SHP77 treated with DMSO at 0.1 percent for 48 hours (cell line): Measurements from ENCODE around the gene SYNPR.
"Not testable (repeated sequence)": the region's sequence is repeated elsewhere in the genome, so short reads cannot be mapped to it uniquely, and the experiment has no call there.

Experiments
- DNase-seq: peaks from one replicate; lab custom pipeline; 2025; lab: John Stamatoyannopoulos, UW

Gene SYNPR

DNA sequence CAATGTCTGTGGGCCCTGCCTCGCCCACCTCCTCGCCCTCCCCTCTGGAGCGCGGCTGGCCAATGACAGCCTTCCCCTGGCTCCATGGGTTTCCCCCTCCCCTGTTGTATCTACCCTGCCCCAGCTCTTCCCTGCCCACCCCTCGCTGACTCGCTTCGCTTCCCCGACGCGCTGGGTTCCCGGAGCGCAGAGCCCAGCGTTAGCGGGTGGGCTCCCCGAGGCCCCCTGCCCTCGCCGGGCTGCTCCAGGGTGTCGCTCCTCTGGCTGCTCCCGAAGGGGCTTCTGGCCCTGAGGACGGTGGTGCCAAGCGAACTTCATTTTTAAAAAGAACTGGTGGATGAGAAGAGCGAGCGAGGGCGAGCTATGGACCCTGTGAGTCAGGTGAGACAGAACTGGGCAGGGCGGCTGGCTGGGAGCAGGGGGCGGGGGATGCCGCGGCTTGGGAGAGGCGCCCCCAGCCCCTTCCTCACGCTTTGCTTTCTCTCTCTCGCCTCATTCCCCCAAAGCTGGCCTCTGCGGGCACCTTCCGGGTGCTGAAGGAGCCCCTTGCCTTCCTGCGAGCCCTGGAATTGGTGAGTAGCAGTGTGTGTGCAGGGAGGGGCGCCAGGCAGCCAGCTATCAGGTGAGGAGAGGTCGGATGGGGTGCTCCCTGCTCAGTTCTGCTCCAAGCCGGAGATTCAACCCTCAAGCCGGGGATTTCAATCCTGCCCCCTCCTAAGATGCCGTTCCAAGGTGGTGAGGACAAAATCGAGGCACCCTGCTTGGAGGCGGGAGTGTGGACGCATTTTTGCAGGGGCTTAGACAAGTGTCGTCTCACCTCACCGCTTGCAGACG is at the start of gene SYNPR:
TSS of gene SYNPR (plus strand) at position 138 of the 834 bp plus-strand sequence.
- DNase-seq = no peak

- peak; percentile 8 for DNase-seq
Measured at GRCh38 chr3:63228677-63229076, 49.4 kb upstream of the SYNPR start.

GRCh38 chr3:63230146-63230545 is 48.0 kb upstream of the SYNPR start:
- DNase-seq = no peak

- DNase-seq = no peak
Measured at GRCh38 chr3:63231643-63232042, 46.5 kb upstream of the SYNPR start.

GRCh38 chr3:63232764-63233396 is 45.2 kb upstream of the SYNPR start:
- DNase-seq = no peak

GRCh38 chr3:63240381-63240902 is 37.7 kb upstream of the SYNPR start:
- DNase-seq = no peak

GRCh38 chr3:63242124-63242523 is 36.0 kb upstream of the SYNPR start:
- no peak for DNase-seq

DNA sequence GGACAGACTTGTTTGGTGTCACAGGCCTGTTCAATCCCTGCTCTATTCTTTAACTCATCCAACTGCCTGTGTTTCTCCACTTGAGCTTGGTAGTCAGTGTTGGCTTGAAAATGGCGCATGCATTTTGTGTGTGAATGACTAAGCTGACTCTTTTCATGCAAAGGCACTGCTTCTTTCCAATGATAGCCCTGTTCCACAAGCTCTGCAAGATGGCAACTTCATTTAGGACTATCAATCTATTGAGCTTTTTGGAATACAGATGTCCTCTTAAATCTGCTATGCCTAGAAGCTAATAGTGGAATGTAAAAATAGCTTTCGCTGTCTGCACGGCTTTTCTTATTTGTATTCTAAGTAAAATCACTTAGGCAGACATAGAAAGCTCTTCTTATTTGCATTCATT is 33.6 kb upstream of the SYNPR start:
- DNase-seq = no peak

- no peak for DNase-seq
Measured at GRCh38 chr3:63245726-63246241, 32.3 kb upstream of the SYNPR start.

DNA sequence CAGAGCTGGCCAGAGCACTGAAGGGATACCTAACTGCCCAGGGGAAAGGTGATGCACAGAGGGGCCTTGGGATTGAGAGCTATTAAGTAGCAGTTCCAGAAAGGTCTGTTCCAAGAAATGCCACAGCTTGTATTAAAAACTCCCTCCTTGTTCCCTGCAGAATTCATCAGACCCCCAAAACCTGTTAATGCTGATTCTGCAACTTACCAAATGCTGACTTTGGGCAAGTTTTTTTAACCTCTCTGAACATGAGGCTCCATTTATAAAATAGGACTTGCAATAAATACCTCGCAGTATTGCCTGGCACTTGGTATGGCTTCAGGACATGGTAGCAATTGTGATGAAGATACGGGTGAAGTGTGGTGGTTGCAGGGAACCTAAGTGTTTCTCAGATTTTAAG is 30.1 kb upstream of the SYNPR start:
- DNase-seq = no peak

DNA sequence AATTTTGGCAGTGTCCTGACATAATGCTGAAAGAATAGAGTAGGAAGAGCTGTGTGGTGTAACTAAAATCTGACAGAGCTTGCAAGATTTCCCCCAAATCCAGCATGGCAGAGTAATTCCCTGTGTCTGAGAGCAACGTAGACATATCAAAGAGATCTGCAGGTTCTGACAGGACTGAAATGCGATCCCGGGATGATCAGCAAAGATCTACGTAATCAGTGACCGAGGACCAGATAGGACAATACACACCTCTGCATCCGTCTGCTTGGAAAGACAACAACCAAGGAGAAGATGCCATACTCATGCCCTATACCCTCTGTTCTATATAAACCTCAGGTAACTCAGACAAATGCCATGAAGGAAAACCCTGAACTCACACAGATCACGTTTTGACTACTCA is 26.6 kb upstream of the SYNPR start:
- no peak for DNase-seq

DNA sequence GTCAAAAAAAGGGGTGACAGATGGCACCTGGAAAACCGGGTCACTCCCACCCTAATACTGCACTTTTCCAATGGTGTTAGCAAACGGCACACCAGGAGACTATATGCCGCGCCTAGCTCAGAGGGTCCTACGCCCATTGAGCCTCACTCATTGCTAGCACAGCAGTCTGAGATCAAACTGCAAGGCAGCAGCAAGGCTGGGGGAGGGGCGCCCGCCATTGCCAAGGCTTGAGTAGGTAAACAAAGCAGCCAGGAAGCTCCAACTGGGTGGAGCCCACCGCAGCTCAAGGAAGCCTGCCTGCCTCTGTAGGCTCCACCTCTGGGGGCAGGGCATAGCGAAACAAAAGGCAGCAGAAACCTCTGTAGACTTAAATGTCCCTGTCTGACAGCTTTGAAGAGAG is 22.3 kb upstream of the SYNPR start:
- DNase-seq = not testable (repeated sequence)

GRCh38 chr3:63264716-63265115 is 13.4 kb upstream of the SYNPR start:
- no peak for DNase-seq

- no peak for DNase-seq
Measured at GRCh38 chr3:63274359-63274758, 3.7 kb upstream of the SYNPR start.

GRCh38 chr3:63279005-63279841 is 1.1 kb downstream of the SYNPR start:
- DNase-seq = no peak

DNA sequence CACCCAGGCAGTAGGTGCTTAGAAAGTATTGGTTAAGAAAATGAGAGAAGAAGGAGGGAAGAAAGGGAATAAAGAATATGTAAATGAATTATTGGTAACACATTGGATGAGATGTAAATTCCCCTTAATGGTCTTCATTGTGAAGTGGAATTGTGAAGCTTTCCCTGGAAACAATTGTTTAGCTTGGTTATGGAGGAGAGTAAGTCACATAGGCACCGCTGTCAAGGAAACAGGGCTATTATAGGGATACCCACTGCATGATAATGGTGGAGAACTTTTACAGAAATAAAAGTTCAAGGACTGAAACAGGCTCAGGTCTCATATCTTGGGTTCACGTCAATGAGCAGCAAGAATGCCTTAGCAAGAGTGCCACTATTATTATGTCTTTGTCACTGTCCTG is 9.5 kb downstream of the SYNPR start:
- DNase-seq = no peak

DNA sequence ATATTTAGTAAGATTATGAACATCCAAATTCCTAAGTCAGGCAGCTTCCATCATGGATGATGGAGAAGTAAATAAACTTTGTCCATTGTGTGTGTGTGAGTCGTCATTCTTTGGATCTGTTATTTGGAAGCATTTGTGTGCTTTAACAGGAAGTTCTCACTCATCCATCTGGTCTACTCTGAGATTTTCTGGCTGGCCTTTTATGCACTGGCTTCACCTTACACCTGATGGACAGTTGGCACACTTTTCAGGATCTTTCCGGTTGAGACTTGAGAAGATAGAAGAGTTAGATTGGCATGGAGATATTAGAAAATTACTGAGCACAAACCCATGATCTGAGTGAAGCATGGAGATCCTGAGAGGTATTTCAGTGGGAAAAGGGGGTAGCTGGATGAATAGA is 12.6 kb downstream of the SYNPR start:
- DNase-seq = no peak

DNA sequence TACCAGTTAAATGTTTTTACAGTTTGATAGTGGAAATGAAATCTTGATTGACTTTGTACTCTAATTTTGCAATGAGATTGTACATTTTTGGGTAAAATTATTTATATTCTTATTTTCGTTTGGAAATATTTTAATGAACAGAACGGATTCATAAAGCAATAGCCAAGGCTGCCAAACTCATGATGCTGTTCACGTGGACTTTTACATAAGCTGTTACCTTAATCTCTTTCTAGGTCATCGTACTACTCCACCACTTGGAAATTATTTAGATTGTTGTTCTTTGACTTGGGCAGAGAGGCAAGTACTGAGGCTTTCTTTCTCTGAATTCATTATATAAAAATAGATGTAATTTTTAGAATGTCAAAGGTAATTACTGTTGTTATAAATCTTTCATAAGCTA is 16.2 kb downstream of the SYNPR start:
- DNase-seq = no peak

GRCh38 chr3:63295356-63295755 is 17.2 kb downstream of the SYNPR start:
- no peak for DNase-seq

GRCh38 chr3:63295806-63296205 is 17.7 kb downstream of the SYNPR start:
- DNase-seq = no peak

- DNase-seq = no peak
Measured at GRCh38 chr3:63296249-63296648, 18.1 kb downstream of the SYNPR start.

DNA sequence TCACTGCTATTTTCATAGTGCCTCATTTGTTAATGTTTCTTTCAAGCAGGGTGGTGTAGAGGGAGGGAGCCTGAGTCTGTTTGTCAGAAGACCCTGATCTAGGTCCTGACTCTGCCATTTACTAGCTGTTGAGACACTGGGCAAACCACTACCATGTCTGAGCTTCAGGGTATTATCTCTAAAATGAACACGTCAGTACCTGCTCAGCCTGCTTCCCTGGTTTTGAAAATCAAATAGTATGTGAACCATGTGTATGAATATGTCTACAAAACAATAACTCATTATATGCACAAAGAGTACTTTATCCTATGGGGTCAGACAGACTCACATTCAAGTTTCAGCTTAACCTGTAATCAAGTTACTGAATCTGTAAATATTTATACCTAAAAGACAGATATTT is 25.1 kb downstream of the SYNPR start:
- DNase-seq = no peak
